Smooth muscle cell (in vitro differentiated cells): ENCODE results near the gene ABCA2. TPM values are rescaled to one million over a fixed set of nuclear protein-coding genes. Genes with fewer than 3 reads are reported as not detected.

Experiments
- DNase-seq: peaks from one replicate; lab custom pipeline; 2025; ENCODE audit not compliant: unreplicated experiment; lab: John Stamatoyannopoulos, UW
- H2AFZ ChIP-seq: fragments of 200-600 bp; sonication (generic); 2 replicates; pipeline ENCODE4 v1.6.0; 2016; ENCODE audit warnings: antibody characterized with exemption, low read depth, mild to moderate bottlenecking
- H3F3A ChIP-seq: fragments of 200-600 bp; sonication (generic); 2 replicates; pipeline ENCODE4 v1.6.0; 2017; ENCODE audit warnings: antibody characterized with exemption, low read depth
- H3K27ac ChIP-seq: fragments of 200-600 bp; sonication (generic); 2 replicates; pipeline ENCODE4 v1.5.1; 2016; ENCODE audit warnings: low read depth, mild to moderate bottlenecking
- H3K27me3 ChIP-seq: fragments of 200-600 bp; sonication (generic); 2 replicates; pipeline ENCODE4 v1.6.1; 2016; ENCODE audit warnings: low read depth, mild to moderate bottlenecking
- H3K36me3 ChIP-seq: fragments of 200-600 bp; sonication (generic); 2 replicates; pipeline ENCODE4 v1.5.1; 2016; ENCODE audit warnings: low read depth
- H3K4me1 ChIP-seq: fragments of 200-600 bp; sonication (generic); 2 replicates; pipeline ENCODE4 v1.5.1; 2016; ENCODE audit warnings: low read depth
- H3K4me2 ChIP-seq: fragments of 200-600 bp; sonication (generic); 2 replicates; pipeline ENCODE4 v1.6.0; 2016; ENCODE audit warnings: mild to moderate bottlenecking
- H3K4me3 ChIP-seq: fragments of 200-600 bp; sonication (generic); 2 replicates; pipeline ENCODE4 v1.5.1; 2016; ENCODE audit warnings: mild to moderate bottlenecking
- H3K79me2 ChIP-seq: fragments of 200-600 bp; sonication (generic); 2 replicates; pipeline ENCODE4 v1.6.0; 2016; ENCODE audit warnings: low read depth, mild to moderate bottlenecking
- H3K9ac ChIP-seq: fragments of 200-600 bp; sonication (generic); 2 replicates; pipeline ENCODE4 v1.6.0; 2016; ENCODE audit warnings: low read depth
- H3K9me3 ChIP-seq: fragments of 200-600 bp; sonication (generic); replicated peaks from 2 replicates; pipeline ENCODE4 v1.5.1; 2016; ENCODE audit warnings: low read depth
- H4K20me1 ChIP-seq: fragments of 200-600 bp; sonication (generic); 2 replicates; pipeline ENCODE4 v1.6.0; 2016; ENCODE audit warnings: low read depth
- CTCF ChIP-seq: fragments of 200-600 bp; sonication (generic); IDR thresholded peaks from 2 replicates; pipeline ENCODE4 v1.5.1; 2017; ENCODE audit warnings: borderline replicate concordance, mild to moderate bottlenecking, antibody characterized with exemption; ENCODE audit not compliant: insufficient read depth, poor library complexity, severe bottlenecking
- WGBS: methylation state at CpG from one replicate; pipeline ENCODE4 v1.1.7; 2016; ENCODE audit warnings: low lambda C conversion rate; 5-methylcytosine and 5-hydroxymethylcytosine counted together
- polyA plus RNA-seq: library from polyadenylated mRNA; unstranded; fragments of >200 nt; fragmentation: Nextera tagmentation; extraction: Ambion mirVana; gene quantifications from 2 replicates; pipeline ENCODE4 v1.2.1, GENCODE V29; 2016
- total RNA-seq: library from RNA; depleted of rRNA; stranded (reverse); fragments of >200 nt; gene quantifications from 2 replicates; pipeline ENCODE4 v1.2.3, GENCODE V29; 2014

Gene ABCA2
- total and polyA plus RNA-seq, 2 experiments from 2014 or later = 15.9 to 26.2 TPM

DNA sequence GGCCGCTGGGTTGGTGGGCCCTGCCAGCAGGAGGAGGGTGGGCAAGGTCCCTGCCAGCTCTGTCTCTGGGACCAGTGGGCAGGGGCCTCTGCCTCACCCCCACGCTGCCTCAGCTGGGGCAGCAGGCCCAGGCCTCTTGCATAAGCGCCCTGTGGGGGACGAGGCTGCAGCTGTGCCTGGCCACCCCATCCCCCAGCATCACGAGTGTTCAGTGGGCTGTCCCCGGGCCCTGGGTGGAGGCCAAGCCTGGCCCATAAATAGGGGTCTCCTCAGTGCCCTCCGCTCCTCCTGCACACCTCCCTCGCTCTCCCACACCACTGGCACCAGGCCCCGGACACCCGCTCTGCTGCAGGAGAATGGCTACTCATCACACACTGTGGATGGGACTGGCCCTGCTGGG is 50.8 kb downstream of the ABCA2 start, which contains the start of gene PTGDS:
TSS of gene PTGDS (plus strand) at position 282 of the 400 bp plus-strand sequence. CDS start at position 357, 75 bp downstream.
- Histone ChIP-seq H3K4me2 (peak within 1 kb of the TSS; percentile 82), H3K4me1 (peaks cover 4% of the 10 kb centered on the region), H3F3A (no peaks in the 10 kb centered on the region), H3K27ac (no peak within 1 kb of the TSS), H3K9me3 (no peaks in the 10 kb centered on the region), H3K9ac (no peak within 1 kb of the TSS), H2AFZ (peak within 1 kb of the TSS; percentile 89), H3K4me3 (peak within 1 kb of the TSS; percentile 48), H3K36me3 (no peaks in the 10 kb centered on the region), H3K27me3 (no peaks in the 10 kb centered on the region), H4K20me1 (peaks cover 9% of the 10 kb centered on the region), H3K79me2 (no peaks in the 10 kb centered on the region)
- TF ChIP-seq CTCF = no peak
- WGBS = 52% methylated on average over 10 of the region's 10 CpGs
- DNase-seq = peak; percentile 65

DNA sequence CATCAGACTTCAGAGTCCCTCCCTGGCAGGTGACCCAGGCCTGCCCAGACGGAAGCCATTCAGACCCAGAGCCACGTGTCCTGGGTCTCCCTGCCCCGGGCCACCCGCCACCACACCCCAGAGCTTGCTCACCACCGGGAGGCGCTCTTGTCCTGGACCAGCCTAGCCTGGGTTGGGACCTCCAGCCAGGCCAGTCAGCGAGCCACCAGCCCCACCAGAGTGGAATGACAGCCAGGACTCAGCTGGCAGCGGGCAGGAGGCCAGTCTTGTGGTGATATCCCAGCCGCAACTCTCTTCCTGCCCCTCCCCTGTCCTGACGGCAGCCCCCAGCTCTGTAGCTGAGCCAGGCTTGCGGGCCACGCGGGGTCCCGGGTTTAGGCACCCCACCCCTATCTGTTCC is 52.4 kb downstream of the ABCA2 start:
- Histone ChIP-seq H3K27ac (no peak overlapping the region), H3F3A (no peaks in the 10 kb centered on the region), H3K9ac (no peak overlapping the region), H4K20me1 (peaks cover 9% of the 10 kb centered on the region), H3K4me1 (peaks cover 4% of the 10 kb centered on the region), H2AFZ (no peak overlapping the region), H3K27me3 (no peaks in the 10 kb centered on the region), H3K36me3 (no peaks in the 10 kb centered on the region), H3K4me3 (no peak overlapping the region), H3K79me2 (no peaks in the 10 kb centered on the region), H3K9me3 (no peaks in the 10 kb centered on the region), H3K4me2 (no peak overlapping the region)
- no peak for DNase-seq
- 76% methylated on average over 14 of the region's 14 CpGs for WGBS
- peak; percentile 8 for TF ChIP-seq CTCF

GRCh38 chr9:136974817-136975535 is 53.1 kb downstream of the ABCA2 start:
- Histone ChIP-seq H3K27me3 (no peaks in the 10 kb centered on the region), H3K4me1 (peaks cover 4% of the 10 kb centered on the region), H3F3A (no peaks in the 10 kb centered on the region), H3K9ac (no peak overlapping the region), H4K20me1 (peaks cover 9% of the 10 kb centered on the region), H3K36me3 (no peaks in the 10 kb centered on the region), H3K9me3 (no peaks in the 10 kb centered on the region), H3K27ac (no peak overlapping the region), H3K4me3 (no peak overlapping the region), H3K4me2 (no peak overlapping the region), H2AFZ (no peak overlapping the region), H3K79me2 (no peaks in the 10 kb centered on the region)
- WGBS = 87% methylated on average over 15 of the region's 15 CpGs
- no peak for TF ChIP-seq CTCF
- no peak for DNase-seq
